Measurements from ENCODE around the gene NHLH1. TPM values are rescaled to one million over a fixed set of nuclear protein-coding genes. Genes with fewer than 3 reads are reported as not detected.
A peak's percentile ranks its signal among the peaks of the same experiment; 100 is the strongest.

Gene NHLH1
- total RNA-seq, 2 experiments from 2014 or later, result 0.10 to 0.25 TPM

DNA sequence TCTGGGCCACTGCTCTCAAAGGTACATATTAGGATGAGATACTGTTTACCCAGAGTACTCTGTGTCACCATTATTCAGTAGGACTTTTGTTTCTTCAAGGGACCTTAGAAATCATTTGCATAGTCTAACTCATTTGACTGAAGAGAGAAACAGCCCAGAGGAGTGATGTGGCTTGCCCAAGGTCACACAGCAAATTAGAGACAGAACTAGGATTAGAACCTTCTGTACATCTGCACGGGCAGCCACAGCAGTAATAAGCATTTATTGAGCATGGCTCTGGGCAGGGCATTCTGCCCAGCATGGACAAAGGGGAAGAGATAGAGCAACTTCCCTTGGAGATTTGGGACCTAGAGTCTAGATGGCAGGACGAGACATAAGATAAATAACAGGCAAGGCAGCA is 5.7 kb upstream of the NHLH1 start:
- Mint-ChIP-seq H3K36me3 (ENCODE audit: low read depth) (peaks cover 24% of the 10 kb centered on the region), H3K9me3 (no peaks in the 10 kb centered on the region), H3K4me3 (no peak overlapping the region), H3K4me1 (no peaks in the 10 kb centered on the region), H3K27me3 (no peaks in the 10 kb centered on the region), H3K27ac (no peak overlapping the region)
- CTCF ChIA-PET, result interaction anchor here (1.1 kb wide), 1 partner anchor 13 kb away, joined by 3 read pairs; no protein-coding TSS in a partner anchor
- POLR2A ChIA-PET, result no interaction called here
- no peak for DNase-seq

GRCh38 chr1:160361814-160362167 is 5.1 kb upstream of the NHLH1 start:
- DNase-seq, result no peak
- H3K4me1 Mint-ChIP-seq, result no peaks in the 10 kb centered on the region
- no peaks in the 10 kb centered on the region for H3K9me3 Mint-ChIP-seq
- H3K36me3 Mint-ChIP-seq (ENCODE audit: low read depth), result peaks cover 20% of the 10 kb centered on the region
- POLR2A ChIA-PET, result no interaction called here
- no peak overlapping the region for H3K4me3 Mint-ChIP-seq
- no peaks in the 10 kb centered on the region for H3K27me3 Mint-ChIP-seq
- H3K27ac Mint-ChIP-seq, result no peak overlapping the region
- CTCF ChIA-PET, result interaction anchor here (1.3 to 2.3 kb wide), 2 partner anchors 15 to 52 kb away, joined by 4 to 7 read pairs; no protein-coding TSS in a partner anchor

DNA sequence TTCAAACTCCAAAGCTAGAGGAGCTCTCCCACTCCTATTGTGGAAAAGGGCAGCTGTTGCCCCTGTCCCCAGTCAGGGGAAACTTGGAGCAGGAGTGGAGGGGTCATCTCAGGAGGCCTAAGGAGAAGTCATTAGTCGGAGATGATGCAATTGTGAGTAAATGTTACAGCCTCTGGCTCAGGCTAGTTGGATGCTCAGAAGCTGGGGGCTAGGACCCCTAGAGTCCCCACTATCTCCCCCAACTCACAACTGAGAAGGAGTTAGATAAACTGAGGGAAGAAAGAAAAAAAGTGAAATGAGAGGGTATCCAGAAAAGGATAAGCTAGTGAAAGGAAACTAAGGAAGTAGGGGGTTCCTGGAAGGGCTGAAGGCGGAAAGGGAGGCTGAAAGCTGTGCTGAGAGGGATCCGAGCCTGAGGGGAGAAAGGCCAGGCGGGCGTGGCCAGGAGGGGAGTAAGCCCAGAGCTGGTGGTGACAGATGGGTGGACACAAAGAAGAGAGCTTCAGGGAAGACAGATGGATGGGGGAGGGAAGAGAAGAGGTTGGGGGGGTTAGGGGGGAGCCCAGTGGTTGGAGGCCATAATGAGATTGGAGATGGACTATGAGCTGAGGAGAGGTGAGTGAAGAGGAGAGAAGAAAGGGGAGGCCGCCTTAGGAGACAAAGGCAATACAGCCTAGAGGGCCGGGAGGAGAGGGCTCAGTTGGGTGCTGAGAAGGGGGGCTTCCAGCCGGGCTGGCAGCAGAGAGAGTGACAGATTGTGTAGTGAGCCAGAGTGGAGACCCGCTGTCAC is 4.5 kb upstream of the NHLH1 start:
- DNase-seq, result no peak
- POLR2A ChIA-PET, result no interaction called here
- H3K9me3 Mint-ChIP-seq, result no peaks in the 10 kb centered on the region
- H3K36me3 Mint-ChIP-seq (ENCODE audit: low read depth), result peaks cover 16% of the 10 kb centered on the region
- no peak overlapping the region for H3K4me3 Mint-ChIP-seq
- no peaks in the 10 kb centered on the region for H3K27me3 Mint-ChIP-seq
- peaks cover under 1% of the 10 kb centered on the region for H3K4me1 Mint-ChIP-seq
- CTCF ChIA-PET, result interaction anchor here (1.3 to 2.3 kb wide), 2 partner anchors 15 to 51 kb away, joined by 4 to 7 read pairs; no protein-coding TSS in a partner anchor
- H3K27ac Mint-ChIP-seq, result peak overlapping the region; percentile 27

GRCh38 chr1:160363010-160363409 is 3.9 kb upstream of the NHLH1 start:
- no peaks in the 10 kb centered on the region for H3K9me3 Mint-ChIP-seq
- no peak for DNase-seq
- no peak overlapping the region for H3K27ac Mint-ChIP-seq
- H3K27me3 Mint-ChIP-seq, result no peaks in the 10 kb centered on the region
- POLR2A ChIA-PET, result no interaction called here
- no peak overlapping the region for H3K4me3 Mint-ChIP-seq
- CTCF ChIA-PET, result interaction anchor here (1.1 to 2.3 kb wide), 3 partner anchors 14 to 51 kb away, joined by 3 to 7 read pairs (median 4); no protein-coding TSS in a partner anchor
- peaks cover 7% of the 10 kb centered on the region for H3K4me1 Mint-ChIP-seq
- peaks cover 12% of the 10 kb centered on the region for H3K36me3 Mint-ChIP-seq (ENCODE audit: low read depth)

DNA sequence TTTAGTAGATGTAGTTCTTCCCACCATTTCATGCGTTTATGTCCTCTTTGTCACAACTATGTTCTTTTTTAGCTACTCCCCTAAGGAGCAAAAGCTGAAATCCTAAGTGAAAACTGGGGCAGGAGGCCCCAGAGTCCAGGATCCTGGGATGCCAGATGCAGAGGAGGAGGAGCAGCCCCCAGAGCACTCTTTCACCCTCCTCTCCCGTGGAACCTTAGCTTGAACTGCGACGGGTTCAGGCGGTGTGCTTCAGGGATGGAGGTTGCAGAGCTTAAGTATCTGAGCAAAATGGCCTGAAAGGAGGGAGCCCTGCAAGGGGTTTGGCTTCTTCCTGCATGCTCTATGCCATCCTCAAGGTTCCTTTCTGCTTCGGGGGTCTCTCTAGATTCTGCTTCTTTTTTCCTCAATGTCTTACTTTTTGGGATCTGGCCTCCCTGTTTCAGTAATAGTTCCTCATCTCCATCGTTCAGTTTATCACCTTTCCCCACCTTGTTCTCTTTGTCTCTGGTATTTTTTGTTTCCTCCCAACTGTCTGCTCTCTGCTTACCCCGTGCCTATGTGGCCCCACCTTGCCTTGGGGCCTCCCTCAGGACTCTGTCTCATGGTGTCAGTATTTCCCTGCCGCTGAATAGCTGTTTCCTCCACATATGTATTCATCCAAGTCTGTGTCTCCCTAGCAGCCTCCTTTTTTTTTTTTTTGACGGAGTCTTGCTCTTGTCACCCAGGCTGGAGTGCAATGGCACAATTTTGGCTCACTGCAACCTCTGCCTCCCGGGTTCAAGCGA is 2.7 kb upstream of the NHLH1 start:
- CTCF ChIA-PET, result interaction anchor here (0.6 to 3.5 kb wide), 7 partner anchors 9 to 308 kb away, joined by 3 to 15 read pairs (median 4); no protein-coding TSS in a partner anchor
- Mint-ChIP-seq H3K9me3 (no peaks in the 10 kb centered on the region), H3K27ac (no peak overlapping the region), H3K27me3 (no peaks in the 10 kb centered on the region), H3K4me3 (no peak overlapping the region), H3K4me1 (peaks cover 9% of the 10 kb centered on the region), H3K36me3 (ENCODE audit: low read depth) (peaks cover 5% of the 10 kb centered on the region)
- no peak for DNase-seq
- POLR2A ChIA-PET, result no interaction called here

- CTCF ChIA-PET, result interaction anchor here (0.6 to 3.5 kb wide), 3 partner anchors 10 to 608 kb away, joined by 3 to 15 read pairs (median 5); no protein-coding TSS in a partner anchor
- DNase-seq, result no peak
- POLR2A ChIA-PET, result no interaction called here
- H3K4me1 Mint-ChIP-seq, result peaks cover 9% of the 10 kb centered on the region
- H3K4me3 Mint-ChIP-seq, result no peak overlapping the region
- no peak overlapping the region for H3K27ac Mint-ChIP-seq
- no peaks in the 10 kb centered on the region for H3K36me3 Mint-ChIP-seq (ENCODE audit: low read depth)
- no peaks in the 10 kb centered on the region for H3K9me3 Mint-ChIP-seq
- peaks cover 3% of the 10 kb centered on the region for H3K27me3 Mint-ChIP-seq
Observed at GRCh38 chr1:160365325-160365724, 1.5 kb upstream of the NHLH1 start.

DNA sequence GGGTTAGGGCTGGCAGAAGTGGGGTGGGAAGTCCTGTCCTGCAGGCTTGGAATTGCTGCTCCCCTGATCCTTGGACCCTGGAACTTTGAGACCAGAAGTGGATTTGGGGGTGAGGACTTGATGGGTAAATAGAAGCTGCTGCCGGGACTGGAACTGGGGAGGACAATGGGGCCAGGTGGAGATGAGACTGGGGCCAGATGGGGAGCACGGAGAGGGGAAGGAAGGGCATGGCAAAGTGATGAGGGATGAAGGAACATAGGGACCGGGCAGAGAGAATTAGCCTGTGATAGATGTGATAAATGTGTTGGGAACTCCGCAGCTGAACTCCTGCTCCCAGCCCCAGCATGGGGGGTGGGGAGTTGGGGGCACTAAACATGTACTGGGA is 637 bp downstream of the NHLH1 start:
- POLR2A ChIA-PET, result interaction anchor here (0.6 kb wide), 1 partner anchor 87 kb away, joined by 3 read pairs; no protein-coding TSS in a partner anchor
- no peaks in the 10 kb centered on the region for H3K9me3 Mint-ChIP-seq
- no peak for DNase-seq
- CTCF ChIA-PET, result interaction anchor here (0.6 to 1.7 kb wide), 4 partner anchors 9 to 78 kb away, joined by 3 to 9 read pairs (median 4); no protein-coding TSS in a partner anchor
- no peak overlapping the region for H3K4me3 Mint-ChIP-seq
- peaks cover 9% of the 10 kb centered on the region for H3K4me1 Mint-ChIP-seq
- peaks cover 3% of the 10 kb centered on the region for H3K27me3 Mint-ChIP-seq
- no peak overlapping the region for H3K27ac Mint-ChIP-seq
- H3K36me3 Mint-ChIP-seq (ENCODE audit: low read depth), result no peaks in the 10 kb centered on the region

GRCh38 chr1:160367934-160368923 is 1.4 kb downstream of the NHLH1 start:
- no peaks in the 10 kb centered on the region for H3K9me3 Mint-ChIP-seq
- DNase-seq, result no peak
- ChIA-PET CTCF (interaction anchor here (0.6 to 1.2 kb wide), 6 partner anchors 9 to 238 kb away, joined by 3 to 5 read pairs (median 3); no protein-coding TSS in a partner anchor), POLR2A (interaction anchor here (0.6 kb wide), 1 partner anchor 87 kb away, joined by 3 read pairs; no protein-coding TSS in a partner anchor)
- no peak overlapping the region for H3K4me3 Mint-ChIP-seq
- no peaks in the 10 kb centered on the region for H3K36me3 Mint-ChIP-seq (ENCODE audit: low read depth)
- H3K27ac Mint-ChIP-seq, result no peak overlapping the region
- H3K4me1 Mint-ChIP-seq, result peaks cover 9% of the 10 kb centered on the region
- H3K27me3 Mint-ChIP-seq, result peaks cover 3% of the 10 kb centered on the region

DNA sequence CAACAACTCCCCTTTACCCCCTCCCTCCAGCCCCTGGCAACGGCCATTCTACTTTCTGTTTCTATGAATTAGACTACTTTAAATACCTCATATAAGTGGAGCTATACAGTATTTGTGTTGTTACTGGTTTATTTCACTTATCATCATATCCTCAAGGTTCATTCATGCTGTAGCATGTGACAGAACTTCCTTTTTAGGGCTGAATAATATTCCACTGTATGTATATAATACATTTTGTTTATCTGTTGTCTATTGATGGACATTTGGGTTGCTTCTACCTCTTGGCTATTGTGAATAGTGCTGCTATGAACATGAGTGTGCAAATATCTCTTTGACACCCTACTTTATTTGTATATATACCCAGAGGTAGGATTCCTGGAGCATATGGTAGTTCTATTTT is 2.2 kb downstream of the NHLH1 start:
- POLR2A ChIA-PET, result no interaction called here
- Mint-ChIP-seq H3K27me3 (peaks cover 3% of the 10 kb centered on the region), H3K4me1 (peaks cover 9% of the 10 kb centered on the region), H3K4me3 (no peak overlapping the region), H3K9me3 (no peaks in the 10 kb centered on the region), H3K27ac (no peak overlapping the region), H3K36me3 (ENCODE audit: low read depth) (no peaks in the 10 kb centered on the region)
- CTCF ChIA-PET, result interaction anchor here (1.2 kb wide), 2 partner anchors 15 to 238 kb away, joined by 3 read pairs; no protein-coding TSS in a partner anchor
- DNase-seq, result no peak

DNA sequence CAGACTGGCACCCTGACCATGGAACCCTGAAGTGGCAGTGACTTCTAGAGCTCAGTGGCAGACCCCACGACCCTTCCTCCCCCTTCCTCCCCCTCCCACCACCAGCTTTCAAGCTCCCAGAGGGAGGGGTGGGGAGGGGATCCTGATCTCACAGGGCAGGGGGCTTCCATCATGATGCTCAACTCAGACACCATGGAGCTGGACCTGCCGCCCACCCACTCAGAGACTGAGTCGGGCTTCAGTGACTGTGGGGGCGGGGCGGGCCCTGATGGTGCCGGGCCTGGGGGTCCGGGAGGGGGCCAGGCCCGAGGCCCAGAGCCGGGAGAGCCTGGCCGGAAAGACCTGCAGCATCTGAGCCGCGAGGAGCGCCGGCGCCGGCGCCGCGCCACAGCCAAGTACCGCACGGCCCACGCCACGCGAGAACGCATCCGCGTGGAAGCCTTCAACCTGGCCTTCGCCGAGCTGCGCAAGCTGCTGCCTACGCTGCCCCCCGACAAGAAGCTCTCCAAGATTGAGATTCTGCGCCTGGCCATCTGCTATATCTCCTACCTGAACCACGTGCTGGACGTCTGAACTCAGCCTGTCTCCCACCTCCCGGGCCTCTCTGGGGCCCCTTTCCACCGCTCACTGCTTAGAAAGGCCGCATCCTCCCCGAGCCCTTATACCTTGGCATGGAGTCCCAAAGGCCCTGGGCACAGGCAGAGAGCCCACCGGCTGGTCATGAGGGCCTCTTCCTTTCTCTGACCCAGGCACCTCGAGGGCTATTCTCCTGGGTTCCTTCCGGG is 3.9 kb downstream of the NHLH1 start:
- Mint-ChIP-seq H3K9me3 (no peaks in the 10 kb centered on the region), H3K27me3 (peaks cover 3% of the 10 kb centered on the region), H3K27ac (no peak overlapping the region), H3K4me1 (peaks cover 14% of the 10 kb centered on the region), H3K36me3 (ENCODE audit: low read depth) (no peaks in the 10 kb centered on the region), H3K4me3 (no peak overlapping the region)
- POLR2A ChIA-PET, result no interaction called here
- CTCF ChIA-PET, result interaction anchor here (0.5 to 1.0 kb wide), 3 partner anchors 58 to 248 kb away, joined by 3 to 4 read pairs (median 4); no protein-coding TSS in a partner anchor
- no peak for DNase-seq

GRCh38 chr1:160371346-160371631 is 4.4 kb downstream of the NHLH1 start:
- Mint-ChIP-seq H3K4me3 (no peak overlapping the region), H3K27ac (no peak overlapping the region), H3K4me1 (peaks cover 20% of the 10 kb centered on the region), H3K36me3 (ENCODE audit: low read depth) (no peaks in the 10 kb centered on the region), H3K27me3 (peaks cover 3% of the 10 kb centered on the region), H3K9me3 (no peaks in the 10 kb centered on the region)
- no peak for DNase-seq
- ChIA-PET CTCF (interaction anchor here (0.5 to 2.1 kb wide), 5 partner anchors 19 to 248 kb away, joined by 3 to 4 read pairs (median 4); partner anchors contain the start of gene SLAMF6), POLR2A (no interaction called here)
